ENCODE measurements around the gene GNG8. TPM values are rescaled to one million over a fixed set of nuclear protein-coding genes. Genes with fewer than 3 reads are reported as not detected.

Gene GNG8
- total RNA-seq (not detected in 2 replicates), polyA plus RNA-seq (not detected in 2 replicates), polyA minus RNA-seq (ENCODE audit: low replicate concordance) (not detected in 2 replicates)
- polyA plus RNA-seq (2012), result not detected in 2 replicates

- no peak for DNase-seq (ENCODE audit: low read depth in 2 of 2)
- Histone ChIP-seq H3K4me2 (ENCODE audit: extremely low read depth, insufficient read depth, low read length) (no peak within 1 kb of the TSS), H4K20me1 (ENCODE audit: control insufficient read depth, extremely low read depth, insufficient read depth, low read length) (no peaks in the 10 kb centered on the region), H3K4me1 (ENCODE audit: control insufficient read depth, extremely low read depth, insufficient read depth, low read length) (peaks cover 17% of the 10 kb centered on the region), H2AFZ (ENCODE audit: low read length) (no peak within 1 kb of the TSS), H3K27ac (ENCODE audit: insufficient read depth, low read length) (no peak within 1 kb of the TSS), H3K4me3 (replicated peaks in 1 of 4; ENCODE audit: control extremely low read depth in 1 of 4, insufficient read depth in 1 of 4, low read depth in 3 of 4, low read length in 4 of 4) (no peak within 1 kb of the TSS), H3K79me2 (ENCODE audit: control insufficient read depth, insufficient read depth, low read length) (no peaks in the 10 kb centered on the region), H3K36me3 (ENCODE audit: control insufficient read depth, insufficient read depth, low read length) (no peaks in the 10 kb centered on the region), H3K9me3 (ENCODE audit: control insufficient read depth, insufficient read depth, low read depth, low read length) (no peaks in the 10 kb centered on the region), H3K27me3 (ENCODE audit: control insufficient read depth, insufficient read depth, low read length) (peaks cover 2% of the 10 kb centered on the region), H3K9ac (ENCODE audit: insufficient read depth, low read length) (no peak within 1 kb of the TSS)
- TF ChIP-seq CTCF (conservative IDR thresholded peaks at IDR 0.05 in 1 of 2, IDR thresholded peaks at IDR 0.05 in 1 of 2; ENCODE audit: low read depth in 1 of 2, low read length in 2 of 2) (no peak), EZH2 (IDR thresholded peaks at IDR 0.05; ENCODE audit: low read length, missing control alignments) (no peak)
These were observed at the start of gene GNG8 for GRCh38 chr19:46635920-46636761. Gene GNG8 (minus strand): TSS chr19:46636202. CDS start chr19:46634682, 1,520 bp downstream.

- Histone ChIP-seq H4K20me1 (ENCODE audit: control insufficient read depth, extremely low read depth, insufficient read depth, low read length) (no peaks in the 10 kb centered on the region), H3K9ac (ENCODE audit: insufficient read depth, low read length) (no peak overlapping the region), H3K79me2 (ENCODE audit: control insufficient read depth, insufficient read depth, low read length) (no peaks in the 10 kb centered on the region), H3K36me3 (ENCODE audit: control insufficient read depth, insufficient read depth, low read length) (peaks cover 7% of the 10 kb centered on the region), H3K27me3 (ENCODE audit: control insufficient read depth, insufficient read depth, low read length) (no peaks in the 10 kb centered on the region), H3K4me2 (ENCODE audit: extremely low read depth, insufficient read depth, low read length) (no peak overlapping the region), H3K27ac (ENCODE audit: insufficient read depth, low read length) (no peak overlapping the region), H2AFZ (ENCODE audit: low read length) (no peak overlapping the region), H3K4me3 (replicated peaks in 1 of 4; ENCODE audit: control extremely low read depth in 1 of 4, insufficient read depth in 1 of 4, low read depth in 3 of 4, low read length in 4 of 4) (no peak overlapping the region), H3K9me3 (ENCODE audit: control insufficient read depth, insufficient read depth, low read depth, low read length) (no peaks in the 10 kb centered on the region), H3K4me1 (ENCODE audit: control insufficient read depth, extremely low read depth, insufficient read depth, low read length) (no peaks in the 10 kb centered on the region)
- no peak for DNase-seq (ENCODE audit: low read depth in 2 of 2)
- TF ChIP-seq CTCF (conservative IDR thresholded peaks at IDR 0.05 in 1 of 2, IDR thresholded peaks at IDR 0.05 in 1 of 2; ENCODE audit: low read depth in 1 of 2, low read length in 2 of 2), result no peak
- no peak for TF ChIP-seq EZH2 (IDR thresholded peaks at IDR 0.05; ENCODE audit: low read length, missing control alignments)
These were observed 49.2 kb upstream of the GNG8 start for GRCh38 chr19:46685189-46685588.

- H3K27me3 ChIP-seq (ENCODE audit: control insufficient read depth, insufficient read depth, low read length), result no peaks in the 10 kb centered on the region
- H3K27ac ChIP-seq (ENCODE audit: insufficient read depth, low read length), result no peak overlapping the region
- no peak for DNase-seq (ENCODE audit: low read depth in 2 of 2)
- peaks cover 11% of the 10 kb centered on the region for H3K36me3 ChIP-seq (ENCODE audit: control insufficient read depth, insufficient read depth, low read length)
- no peaks in the 10 kb centered on the region for H3K79me2 ChIP-seq (ENCODE audit: control insufficient read depth, insufficient read depth, low read length)
- H3K9me3 ChIP-seq (ENCODE audit: control insufficient read depth, insufficient read depth, low read depth, low read length), result no peaks in the 10 kb centered on the region
- no peak overlapping the region for H3K4me3 ChIP-seq (replicated peaks in 1 of 4; ENCODE audit: control extremely low read depth in 1 of 4, insufficient read depth in 1 of 4, low read depth in 3 of 4, low read length in 4 of 4)
- no peak overlapping the region for H3K4me2 ChIP-seq (ENCODE audit: extremely low read depth, insufficient read depth, low read length)
- H2AFZ ChIP-seq (ENCODE audit: low read length), result no peak overlapping the region
- TF ChIP-seq EZH2 (IDR thresholded peaks at IDR 0.05; ENCODE audit: low read length, missing control alignments) (no peak), CTCF (conservative IDR thresholded peaks at IDR 0.05 in 1 of 2, IDR thresholded peaks at IDR 0.05 in 1 of 2; ENCODE audit: low read depth in 1 of 2, low read length in 2 of 2) (no peak)
- no peak overlapping the region for H3K9ac ChIP-seq (ENCODE audit: insufficient read depth, low read length)
- no peaks in the 10 kb centered on the region for H4K20me1 ChIP-seq (ENCODE audit: control insufficient read depth, extremely low read depth, insufficient read depth, low read length)
- H3K4me1 ChIP-seq (ENCODE audit: control insufficient read depth, extremely low read depth, insufficient read depth, low read length), result no peaks in the 10 kb centered on the region
These were observed 42.2 kb upstream of the GNG8 start for GRCh38 chr19:46678110-46678732.

Data from fibroblast of lung (primary cell).